Measurements from ENCODE around the gene RTF1. TPM values are rescaled to one million over a fixed set of nuclear protein-coding genes. Genes with fewer than 3 reads are reported as not detected.
"Not testable (repeated sequence)": the region's sequence is repeated elsewhere in the genome, so short reads cannot be mapped to it uniquely, and the experiment has no call there.

RTF1 gene
- total RNA-seq, 1 experiment from 2014 or later = 17.6 TPM

DNA sequence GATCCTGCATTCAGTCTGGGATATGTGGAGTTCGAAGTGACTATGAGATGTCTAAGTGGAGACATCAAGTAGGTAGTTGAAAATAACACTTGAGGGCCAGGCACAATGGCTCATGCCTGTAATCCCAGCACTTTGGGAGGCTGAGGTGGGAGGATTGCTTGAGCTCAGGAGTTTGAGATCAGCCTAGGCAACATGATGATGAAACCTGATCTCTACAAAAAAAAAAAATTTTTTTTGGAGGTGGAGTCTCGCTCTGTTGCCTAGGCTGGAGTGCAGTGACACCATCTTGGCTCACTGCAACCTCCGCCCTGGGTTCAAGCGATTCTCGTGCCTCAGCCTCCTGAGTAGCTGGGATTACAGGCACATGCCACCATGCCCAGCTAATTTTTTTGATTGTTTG, 9.0 kb downstream of the RTF1 start:
- DNase-seq (ENCODE audit: low read depth, low spot score); in situ Hi-C loops (cut with HindIII; ENCODE audit: low pct_unique_long_range_greater_than_20kb, low sequenced_read_pairs): not testable (repeated sequence)

DNA sequence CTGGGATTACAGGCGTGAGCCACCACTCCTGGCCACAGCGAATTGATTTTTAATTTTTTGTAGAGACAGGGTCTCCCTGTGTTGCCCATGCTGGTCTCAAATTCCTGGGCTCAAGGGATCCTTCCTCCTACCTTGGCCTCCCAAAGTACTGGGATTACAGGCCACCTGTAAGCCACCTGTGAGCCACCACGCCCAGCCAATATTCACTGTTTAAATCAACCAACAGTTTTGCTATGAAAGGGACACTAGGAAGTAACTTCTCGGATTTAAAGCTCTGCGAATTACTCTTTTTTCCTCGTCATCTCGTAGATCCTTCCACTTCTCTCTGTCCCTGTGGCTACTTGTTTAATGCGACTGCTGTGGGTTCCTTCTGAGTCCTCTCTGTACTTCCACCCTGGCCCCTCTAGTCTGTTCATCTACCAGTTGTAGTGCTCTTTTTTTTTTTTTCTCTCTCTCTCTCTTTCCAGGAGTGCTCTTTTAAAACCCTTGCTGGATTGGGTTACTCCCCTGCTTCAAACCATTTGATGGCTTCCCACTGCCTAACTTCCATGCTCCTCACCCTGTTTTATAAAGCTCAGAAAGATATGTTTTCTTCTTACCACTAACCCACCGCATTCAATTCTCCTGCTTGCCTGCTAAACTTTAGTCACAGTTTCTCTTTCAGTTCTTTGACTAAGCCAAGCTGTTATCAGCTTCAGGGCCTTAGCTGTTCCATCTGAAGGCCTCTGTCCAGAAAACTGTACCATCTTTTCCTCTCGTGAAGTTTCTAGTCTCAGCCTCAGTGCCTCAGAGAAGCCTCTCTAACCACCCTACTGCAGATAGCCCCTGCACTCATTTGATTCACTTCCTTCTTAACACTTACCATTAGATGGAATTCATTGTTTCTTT, 12.4 kb downstream of the RTF1 start:
- DNase-seq (ENCODE audit: low read depth, low spot score) = no peak
- in situ Hi-C loops (cut with HindIII; ENCODE audit: low pct_unique_long_range_greater_than_20kb, low sequenced_read_pairs) = no loop called here

GRCh38 chr15:41435037-41435786, 18.3 kb downstream of the RTF1 start:
- no peak for DNase-seq (ENCODE audit: low read depth, low spot score)
- in situ Hi-C loops (cut with HindIII; ENCODE audit: low pct_unique_long_range_greater_than_20kb, low sequenced_read_pairs) = no loop called here

GRCh38 chr15:41437448-41437847, 20.6 kb downstream of the RTF1 start:
- in situ Hi-C loops (cut with HindIII; ENCODE audit: low pct_unique_long_range_greater_than_20kb, low sequenced_read_pairs) = no loop called here
- no peak for DNase-seq (ENCODE audit: low read depth, low spot score)

DNA sequence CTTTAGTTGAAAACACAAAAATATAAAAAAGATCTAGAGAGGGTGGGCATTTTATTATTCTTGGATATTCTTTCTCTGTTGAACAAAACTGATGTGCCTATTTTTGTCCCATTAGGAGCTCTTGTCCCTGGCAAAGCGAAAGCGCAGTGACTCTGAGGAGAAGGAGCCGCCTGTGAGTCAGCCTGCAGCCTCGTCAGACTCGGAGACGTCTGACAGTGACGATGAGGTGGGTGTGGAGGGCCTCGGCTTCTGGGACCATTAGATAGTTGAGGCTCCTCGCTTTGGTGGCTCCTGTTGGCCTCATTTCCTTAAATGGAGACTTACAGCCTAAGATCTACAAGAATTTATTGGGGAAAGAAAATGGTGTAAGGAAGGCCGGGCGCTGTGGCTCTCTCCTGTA, 21.3 kb downstream of the RTF1 start:
- no peak for DNase-seq (ENCODE audit: low read depth, low spot score)
- in situ Hi-C loops (cut with HindIII; ENCODE audit: low pct_unique_long_range_greater_than_20kb, low sequenced_read_pairs) = no loop called here

DNA sequence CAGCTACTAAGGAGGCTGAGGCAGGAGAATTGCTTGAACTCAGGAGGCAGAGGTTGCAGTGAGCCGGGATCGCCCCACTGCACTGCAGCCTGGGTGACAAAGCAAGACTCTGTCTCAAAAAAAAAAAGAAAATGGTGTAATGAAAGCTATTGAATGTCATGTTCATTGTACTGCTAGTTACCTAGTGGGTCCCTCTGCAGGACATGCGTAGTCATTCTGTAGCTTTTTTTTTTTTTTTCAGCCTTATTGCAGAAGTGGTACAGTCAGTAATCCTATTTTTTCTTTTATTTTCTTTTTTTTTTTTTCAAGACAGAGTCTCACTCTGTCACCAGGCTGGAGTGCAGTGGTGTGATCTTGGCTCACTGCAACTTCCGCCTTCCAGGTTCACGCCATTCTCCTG, 21.9 kb downstream of the RTF1 start:
- in situ Hi-C loops (cut with HindIII; ENCODE audit: low pct_unique_long_range_greater_than_20kb, low sequenced_read_pairs); DNase-seq (ENCODE audit: low read depth, low spot score): not testable (repeated sequence)

- no peak for DNase-seq (ENCODE audit: low read depth, low spot score)
- in situ Hi-C loops (cut with HindIII; ENCODE audit: low pct_unique_long_range_greater_than_20kb, low sequenced_read_pairs) = no loop called here
Observed at GRCh38 chr15:41443275-41443674, 26.4 kb downstream of the RTF1 start.

GRCh38 chr15:41445399-41445798, 28.5 kb downstream of the RTF1 start:
- peak; percentile 48 for DNase-seq (ENCODE audit: low read depth, low spot score)
- in situ Hi-C loops (cut with HindIII; ENCODE audit: low pct_unique_long_range_greater_than_20kb, low sequenced_read_pairs) = no loop called here

GRCh38 chr15:41462084-41462795, 45.3 kb downstream of the RTF1 start:
- no peak for DNase-seq (ENCODE audit: low read depth, low spot score)
- in situ Hi-C loops (cut with HindIII; ENCODE audit: low pct_unique_long_range_greater_than_20kb, low sequenced_read_pairs) = no loop called here

- no peak for DNase-seq (ENCODE audit: low read depth, low spot score)
- in situ Hi-C loops (cut with HindIII; ENCODE audit: low pct_unique_long_range_greater_than_20kb, low sequenced_read_pairs) = no loop called here
Observed at GRCh38 chr15:41464889-41465580, 48.1 kb downstream of the RTF1 start.

DNA sequence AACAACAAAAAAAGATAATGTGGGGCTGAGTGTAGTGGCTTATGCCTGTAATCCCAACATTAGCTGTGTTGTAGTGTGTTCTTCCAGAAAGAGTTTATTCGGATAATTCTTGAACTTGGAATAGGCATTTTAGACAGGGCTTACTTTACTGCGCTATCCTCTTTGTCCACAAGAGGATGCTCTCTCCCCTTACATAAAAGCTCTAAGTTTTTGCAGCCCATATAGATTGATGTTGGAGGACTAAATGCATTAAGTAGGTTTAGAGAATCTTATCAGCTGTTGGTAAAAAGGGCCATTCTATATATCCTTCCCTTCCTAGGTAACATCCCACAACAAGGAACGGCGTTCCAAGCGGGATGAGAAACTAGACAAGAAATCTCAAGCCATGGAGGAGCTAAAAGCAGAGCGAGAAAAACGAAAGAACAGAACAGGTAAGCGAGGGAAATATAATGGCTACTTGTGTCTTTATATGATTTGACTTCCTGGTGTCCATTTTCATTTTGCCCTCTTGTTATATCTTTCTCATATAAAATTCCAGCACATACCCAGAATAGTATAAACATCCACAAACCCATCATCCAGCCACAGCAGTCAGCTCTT, 49.0 kb downstream of the RTF1 start:
- DNase-seq (ENCODE audit: low read depth, low spot score) = peak; percentile 62
- in situ Hi-C loops (cut with HindIII; ENCODE audit: low pct_unique_long_range_greater_than_20kb, low sequenced_read_pairs) = no loop called here

DNA sequence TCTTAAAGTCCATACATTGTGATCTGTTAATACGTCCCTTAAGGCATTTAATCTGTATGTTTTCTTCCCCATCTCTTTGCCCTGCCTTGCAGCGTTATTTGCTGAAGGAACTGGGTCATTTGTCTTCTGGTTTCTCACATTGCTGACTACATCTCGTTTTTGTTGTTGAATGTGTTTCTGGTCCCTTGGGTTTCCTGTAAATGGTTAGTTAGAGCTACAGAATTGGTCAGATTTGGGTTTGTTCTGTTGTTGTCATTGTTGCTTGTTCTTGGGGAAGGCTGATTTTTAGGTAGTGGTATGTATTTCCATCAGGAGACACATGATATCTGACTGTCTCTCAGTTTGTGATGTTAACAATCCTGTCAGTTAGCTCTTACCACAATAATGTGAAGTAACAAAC, 49.8 kb downstream of the RTF1 start:
- in situ Hi-C loops (cut with HindIII; ENCODE audit: low pct_unique_long_range_greater_than_20kb, low sequenced_read_pairs) = no loop called here
- peak; percentile 16 for DNase-seq (ENCODE audit: low read depth, low spot score)

- DNase-seq (ENCODE audit: low read depth, low spot score); in situ Hi-C loops (cut with HindIII; ENCODE audit: low pct_unique_long_range_greater_than_20kb, low sequenced_read_pairs): not testable (repeated sequence)
Observed at GRCh38 chr15:41469644-41470043, 52.7 kb downstream of the RTF1 start.

GRCh38 chr15:41473418-41473817, 56.5 kb downstream of the RTF1 start:
- DNase-seq (ENCODE audit: low read depth, low spot score) = no peak
- in situ Hi-C loops (cut with HindIII; ENCODE audit: low pct_unique_long_range_greater_than_20kb, low sequenced_read_pairs) = no loop called here

- DNase-seq (ENCODE audit: low read depth, low spot score) = no peak
- in situ Hi-C loops (cut with HindIII; ENCODE audit: low pct_unique_long_range_greater_than_20kb, low sequenced_read_pairs) = no loop called here
Observed at GRCh38 chr15:41474436-41474835, 57.5 kb downstream of the RTF1 start.

GRCh38 chr15:41474941-41475340, 58.0 kb downstream of the RTF1 start:
- DNase-seq (ENCODE audit: low read depth, low spot score) = no peak
- in situ Hi-C loops (cut with HindIII; ENCODE audit: low pct_unique_long_range_greater_than_20kb, low sequenced_read_pairs) = no loop called here

DNA sequence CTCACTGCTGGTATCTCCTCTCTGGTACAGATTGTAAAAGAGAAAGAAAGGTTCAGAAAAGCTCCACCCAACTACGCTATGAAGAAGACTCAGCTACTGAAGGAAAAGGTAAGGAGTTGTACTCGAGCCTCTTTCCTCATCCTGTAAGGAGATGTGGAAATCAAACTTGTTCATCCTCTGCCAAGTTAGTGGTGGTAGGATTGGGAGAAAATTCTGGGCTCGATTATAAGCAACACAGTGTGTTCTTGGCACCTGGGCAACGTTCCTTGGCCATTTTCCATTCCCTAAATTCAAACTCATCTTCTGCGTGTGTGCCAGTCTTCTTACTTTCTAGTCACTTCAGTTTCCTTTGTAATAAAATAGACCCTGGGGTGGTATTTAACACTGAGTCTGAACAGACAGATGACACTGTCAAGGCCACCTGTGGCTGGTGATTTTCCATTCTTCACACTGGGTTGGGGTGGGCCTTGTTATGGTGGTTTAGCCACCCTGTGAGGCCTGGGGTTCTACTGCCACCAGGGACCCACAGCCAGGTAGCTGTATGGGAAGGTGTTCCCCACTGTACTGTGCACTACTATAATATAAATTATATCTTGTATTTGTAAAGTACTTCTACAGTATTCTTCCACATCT, 59.6 kb downstream of the RTF1 start:
- no peak for DNase-seq (ENCODE audit: low read depth, low spot score)
- in situ Hi-C loops (cut with HindIII; ENCODE audit: low pct_unique_long_range_greater_than_20kb, low sequenced_read_pairs) = no loop called here

Measured in SK-MEL-5 (cell line).